ENCODE measurements around the gene ATXN7L2.

Gene ATXN7L2

GRCh38 chr1:109488201-109488600, 4.5 kb downstream of the ATXN7L2 start:
- no peak overlapping the region for H3K4me2 ChIP-seq (ENCODE audit: insufficient read depth, low read length, poor library complexity, severe bottlenecking)
- H3K14ac ChIP-seq (ENCODE audit: low read length), result no peak overlapping the region
- no CpG with 5 or more reads among the region's 5 CpGs for WGBS, 2 donors (ENCODE audit: extremely low coverage in 2 of 2, insufficient read length in 2 of 2, insufficient replicate concordance in 1 of 2)
- no peak overlapping the region for H2BK5ac ChIP-seq (ENCODE audit: low read length)
- no peak overlapping the region for H2BK12ac ChIP-seq (ENCODE audit: low read length)
- H4K91ac ChIP-seq (ENCODE audit: low read depth, low read length, poor library complexity), result no peak overlapping the region
- H2AFZ ChIP-seq (ENCODE audit: low read length), result no peak overlapping the region
- H3K4ac ChIP-seq (ENCODE audit: low read length), result no peak overlapping the region
- no peak overlapping the region for H2BK15ac ChIP-seq (ENCODE audit: low read length)
- H2AK5ac ChIP-seq (ENCODE audit: low read depth, low read length), result no peak overlapping the region
- peaks cover 2% of the 10 kb centered on the region for H3K79me1 ChIP-seq (ENCODE audit: low read depth, low read length)
- no peaks in the 10 kb centered on the region for H3K9me3 ChIP-seq (replicated peaks in 1 of 2; ENCODE audit: control insufficient read depth in 2 of 2, insufficient read depth in 1 of 2, low read depth in 1 of 2, low read length in 2 of 2)
- no peak overlapping the region for H2BK120ac ChIP-seq (ENCODE audit: low read depth, low read length)
- H3K9ac ChIP-seq (ENCODE audit: low read depth, low read length, poor library complexity), result no peak overlapping the region
- H3K4me1 ChIP-seq (ENCODE audit: control insufficient read depth in 2 of 2, insufficient read depth in 1 of 2, low read depth in 1 of 2, low read length in 2 of 2), result peaks cover 6 to 8% of the 10 kb centered on the region in 2 donors
- H4K8ac ChIP-seq (ENCODE audit: low read depth, low read length), result no peak overlapping the region
- no peak overlapping the region for H3K18ac ChIP-seq (ENCODE audit: low read length)
- no peak overlapping the region for H3K27ac ChIP-seq (replicated peaks; ENCODE audit: low read length)
- H3K4me3 ChIP-seq (ENCODE audit: low read length in 2 of 2), result no peak overlapping the region
- peaks cover 17 to 61% of the 10 kb centered on the region in 2 donors for H3K36me3 ChIP-seq (replicated peaks in 1 of 2; ENCODE audit: control insufficient read depth in 2 of 2, insufficient read depth in 2 of 2, low read length in 2 of 2)
- no peak for DNase-seq (ENCODE audit: low spot score)
- H3K23ac ChIP-seq (ENCODE audit: low read depth, low read length, poor library complexity), result no peak overlapping the region
- H3K27me3 ChIP-seq (ENCODE audit: control insufficient read depth in 3 of 3, insufficient read depth in 3 of 3, low read depth in 1 of 3, low read length in 3 of 3), result no peaks in the 10 kb centered on the region

GRCh38 chr1:109488696-109489095, 5.0 kb downstream of the ATXN7L2 start:
- Histone ChIP-seq H3K4me1 (ENCODE audit: control insufficient read depth in 2 of 2, insufficient read depth in 1 of 2, low read depth in 1 of 2, low read length in 2 of 2) (peaks cover 6 to 11% of the 10 kb centered on the region in 2 donors), H3K4ac (ENCODE audit: low read length) (no peak overlapping the region), H2BK12ac (ENCODE audit: low read length) (no peak overlapping the region), H3K9ac (ENCODE audit: low read depth, low read length, poor library complexity) (no peak overlapping the region), H3K4me3 (ENCODE audit: low read length in 2 of 2) (no peak overlapping the region), H2BK15ac (ENCODE audit: low read length) (no peak overlapping the region), H4K91ac (ENCODE audit: low read depth, low read length, poor library complexity) (no peak overlapping the region), H2AFZ (ENCODE audit: low read length) (no peak overlapping the region), H2BK5ac (ENCODE audit: low read length) (peak overlapping the region; percentile 25), H2AK5ac (ENCODE audit: low read depth, low read length) (no peak overlapping the region), H3K27me3 (ENCODE audit: control insufficient read depth in 3 of 3, insufficient read depth in 3 of 3, low read depth in 1 of 3, low read length in 3 of 3) (no peaks in the 10 kb centered on the region), H3K27ac (replicated peaks; ENCODE audit: low read length) (no peak overlapping the region), H3K4me2 (ENCODE audit: insufficient read depth, low read length, poor library complexity, severe bottlenecking) (no peak overlapping the region), H2BK120ac (ENCODE audit: low read depth, low read length) (no peak overlapping the region), H3K14ac (ENCODE audit: low read length) (no peak overlapping the region), H3K23ac (ENCODE audit: low read depth, low read length, poor library complexity) (no peak overlapping the region), H3K9me3 (replicated peaks in 1 of 2; ENCODE audit: control insufficient read depth in 2 of 2, insufficient read depth in 1 of 2, low read depth in 1 of 2, low read length in 2 of 2) (no peaks in the 10 kb centered on the region), H3K36me3 (replicated peaks in 1 of 2; ENCODE audit: control insufficient read depth in 2 of 2, insufficient read depth in 2 of 2, low read length in 2 of 2) (peaks cover 17 to 61% of the 10 kb centered on the region in 2 donors), H4K8ac (ENCODE audit: low read depth, low read length) (no peak overlapping the region), H3K79me1 (ENCODE audit: low read depth, low read length) (peaks cover 2% of the 10 kb centered on the region), H3K18ac (ENCODE audit: low read length) (no peak overlapping the region)
- no CpG with 5 or more reads among the region's 12 CpGs for WGBS, 2 donors (ENCODE audit: extremely low coverage in 2 of 2, insufficient read length in 2 of 2, insufficient replicate concordance in 1 of 2)
- DNase-seq (ENCODE audit: low spot score), result no peak

DNA sequence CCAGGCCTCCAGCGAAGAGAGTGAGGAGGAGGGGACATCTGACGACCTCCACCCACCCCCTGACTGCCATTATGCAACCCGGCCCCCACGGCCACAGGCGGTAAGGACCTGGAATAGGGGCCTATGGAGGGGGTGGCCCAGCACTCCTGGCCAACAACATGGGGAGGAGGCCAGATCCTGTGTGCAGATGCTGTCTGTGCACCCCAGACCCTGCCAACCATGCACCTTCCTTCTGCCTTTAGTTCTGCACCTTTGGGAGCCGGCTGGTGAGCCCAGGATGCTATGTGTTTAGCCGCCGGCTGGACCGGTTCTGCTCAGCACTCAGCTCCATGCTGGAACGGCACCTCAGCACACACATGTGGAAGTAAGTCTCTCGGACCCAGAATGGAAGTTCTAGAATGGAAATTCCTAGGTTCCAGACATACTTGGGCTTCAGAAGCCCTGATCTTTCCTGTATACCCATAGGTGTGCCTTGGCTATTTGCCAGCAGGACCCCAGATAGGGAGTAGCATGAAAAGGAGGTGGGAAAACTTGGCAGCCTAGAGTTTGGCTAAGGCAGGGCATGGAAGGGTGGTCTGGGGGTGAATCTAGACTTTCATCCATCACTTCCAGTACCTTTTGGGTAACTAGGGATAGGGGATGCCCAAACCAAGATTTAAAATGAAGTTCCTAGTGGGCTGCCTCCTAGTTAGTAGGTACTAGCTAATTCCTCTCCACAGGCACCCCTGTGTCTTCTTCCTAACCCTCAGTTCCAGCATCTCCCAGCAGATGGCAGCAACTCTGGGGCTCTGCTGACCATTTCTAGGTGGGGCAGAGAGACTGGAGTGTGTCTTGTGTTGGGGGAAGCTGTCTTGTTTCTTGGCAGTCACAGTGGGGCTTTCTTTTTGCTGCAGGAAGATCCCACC, 6.6 kb downstream of the ATXN7L2 start:
- H3K27ac ChIP-seq (replicated peaks; ENCODE audit: low read length), result no peak overlapping the region
- H3K4me3 ChIP-seq (ENCODE audit: low read length in 2 of 2), result no peak overlapping the region
- no peak overlapping the region for H4K91ac ChIP-seq (ENCODE audit: low read depth, low read length, poor library complexity)
- no peak overlapping the region for H3K23ac ChIP-seq (ENCODE audit: low read depth, low read length, poor library complexity)
- no peak overlapping the region for H2BK12ac ChIP-seq (ENCODE audit: low read length)
- peaks cover 17 to 61% of the 10 kb centered on the region in 2 donors for H3K36me3 ChIP-seq (replicated peaks in 1 of 2; ENCODE audit: control insufficient read depth in 2 of 2, insufficient read depth in 2 of 2, low read length in 2 of 2)
- no peak overlapping the region for H2AFZ ChIP-seq (ENCODE audit: low read length)
- no peak overlapping the region for H4K8ac ChIP-seq (ENCODE audit: low read depth, low read length)
- H3K27me3 ChIP-seq (ENCODE audit: control insufficient read depth in 3 of 3, insufficient read depth in 3 of 3, low read depth in 1 of 3, low read length in 3 of 3), result no peaks in the 10 kb centered on the region
- no peak overlapping the region for H2BK5ac ChIP-seq (ENCODE audit: low read length)
- no peak overlapping the region for H3K9ac ChIP-seq (ENCODE audit: low read depth, low read length, poor library complexity)
- no peak overlapping the region for H2BK120ac ChIP-seq (ENCODE audit: low read depth, low read length)
- H3K79me1 ChIP-seq (ENCODE audit: low read depth, low read length), result no peaks in the 10 kb centered on the region
- no peaks in the 10 kb centered on the region for H3K9me3 ChIP-seq (replicated peaks in 1 of 2; ENCODE audit: control insufficient read depth in 2 of 2, insufficient read depth in 1 of 2, low read depth in 1 of 2, low read length in 2 of 2)
- no peak for DNase-seq (ENCODE audit: low spot score)
- WGBS, 2 donors (ENCODE audit: extremely low coverage in 2 of 2, insufficient read length in 2 of 2, insufficient replicate concordance in 1 of 2), result no CpG with 5 or more reads among the region's 11 CpGs
- no peak overlapping the region for H3K14ac ChIP-seq (ENCODE audit: low read length)
- no peak overlapping the region for H3K4me2 ChIP-seq (ENCODE audit: insufficient read depth, low read length, poor library complexity, severe bottlenecking)
- H3K4me1 ChIP-seq (ENCODE audit: control insufficient read depth in 2 of 2, insufficient read depth in 1 of 2, low read depth in 1 of 2, low read length in 2 of 2), result peaks cover 2 to 3% of the 10 kb centered on the region in 2 donors
- H2BK15ac ChIP-seq (ENCODE audit: low read length), result no peak overlapping the region
- H3K4ac ChIP-seq (ENCODE audit: low read length), result no peak overlapping the region
- H3K18ac ChIP-seq (ENCODE audit: low read length), result no peak overlapping the region
- no peak overlapping the region for H2AK5ac ChIP-seq (ENCODE audit: low read depth, low read length)

GRCh38 chr1:109490934-109491302, 7.2 kb downstream of the ATXN7L2 start:
- H2BK5ac ChIP-seq (ENCODE audit: low read length), result no peak overlapping the region
- H3K9me3 ChIP-seq (replicated peaks in 1 of 2; ENCODE audit: control insufficient read depth in 2 of 2, insufficient read depth in 1 of 2, low read depth in 1 of 2, low read length in 2 of 2), result no peaks in the 10 kb centered on the region
- H2BK15ac ChIP-seq (ENCODE audit: low read length), result no peak overlapping the region
- WGBS, 2 donors (ENCODE audit: extremely low coverage in 2 of 2, insufficient read length in 2 of 2, insufficient replicate concordance in 1 of 2), result no CpG with 5 or more reads among the region's 11 CpGs
- peak overlapping the region; percentile 11 for H3K23ac ChIP-seq (ENCODE audit: low read depth, low read length, poor library complexity)
- H2AK5ac ChIP-seq (ENCODE audit: low read depth, low read length), result peak overlapping the region; percentile 41
- no peaks in the 10 kb centered on the region for H3K27me3 ChIP-seq (ENCODE audit: control insufficient read depth in 3 of 3, insufficient read depth in 3 of 3, low read depth in 1 of 3, low read length in 3 of 3)
- H2BK120ac ChIP-seq (ENCODE audit: low read depth, low read length), result no peak overlapping the region
- no peak for DNase-seq (ENCODE audit: low spot score)
- H3K18ac ChIP-seq (ENCODE audit: low read length), result no peak overlapping the region
- no peak overlapping the region for H3K4me3 ChIP-seq (ENCODE audit: low read length in 2 of 2)
- no peak overlapping the region for H2AFZ ChIP-seq (ENCODE audit: low read length)
- H3K36me3 ChIP-seq (replicated peaks in 1 of 2; ENCODE audit: control insufficient read depth in 2 of 2, insufficient read depth in 2 of 2, low read length in 2 of 2), result peaks cover 19 to 66% of the 10 kb centered on the region in 2 donors
- H3K4me1 ChIP-seq (ENCODE audit: control insufficient read depth in 2 of 2, insufficient read depth in 1 of 2, low read depth in 1 of 2, low read length in 2 of 2), result peaks cover 2 to 3% of the 10 kb centered on the region in 2 donors
- H4K8ac ChIP-seq (ENCODE audit: low read depth, low read length), result no peak overlapping the region
- no peaks in the 10 kb centered on the region for H3K79me1 ChIP-seq (ENCODE audit: low read depth, low read length)
- no peak overlapping the region for H3K14ac ChIP-seq (ENCODE audit: low read length)
- H3K27ac ChIP-seq (replicated peaks; ENCODE audit: low read length), result no peak overlapping the region
- H2BK12ac ChIP-seq (ENCODE audit: low read length), result no peak overlapping the region
- no peak overlapping the region for H3K9ac ChIP-seq (ENCODE audit: low read depth, low read length, poor library complexity)
- no peak overlapping the region for H3K4me2 ChIP-seq (ENCODE audit: insufficient read depth, low read length, poor library complexity, severe bottlenecking)
- no peak overlapping the region for H4K91ac ChIP-seq (ENCODE audit: low read depth, low read length, poor library complexity)
- no peak overlapping the region for H3K4ac ChIP-seq (ENCODE audit: low read length)

Data from neuronal stem cell (in vitro differentiated cells).